Measurements from ENCODE around the gene ZNF284. TPM values are rescaled to one million over a fixed set of nuclear protein-coding genes. Genes with fewer than 3 reads are reported as not detected.

ZNF284 gene
- total RNA-seq, 1 experiment from 2014 or later, result 1.7 TPM

- H3K27me3 Mint-ChIP-seq (ENCODE audit: low read depth), result peaks cover 24% of the 10 kb centered on the region
- ChIA-PET CTCF (no interaction called here), POLR2A (no interaction called here)
- H3K27ac Mint-ChIP-seq, result no peak overlapping the region
- H3K4me3 Mint-ChIP-seq, result no peak overlapping the region
- H3K36me3 Mint-ChIP-seq, result peaks cover 53% of the 10 kb centered on the region
- H3K9me3 Mint-ChIP-seq, result peaks cover 66% of the 10 kb centered on the region
- H3K4me1 Mint-ChIP-seq, result peaks cover 16% of the 10 kb centered on the region
- ATAC-seq (no peak), DNase-seq (ENCODE audit: low spot score) (no peak)
- TF ChIP-seq ZNF425 (CRISPR knock-in tag; conservative IDR thresholded peaks at IDR 0.05) (no peak), CBFB (CRISPR knock-in tag; IDR thresholded peaks at IDR 0.05; ENCODE audit: low read depth) (no peak)
These were observed 2.5 kb upstream of the ZNF284 start for GRCh38 chr19:44069415-44069814.

GRCh38 chr19:44072543-44073401, 813 bp downstream of the ZNF284 start:
- DNase-seq (ENCODE audit: low spot score), result no peak
- Mint-ChIP-seq H3K4me1 (peaks cover 16% of the 10 kb centered on the region), H3K4me3 (peak overlapping the region; percentile 89), H3K36me3 (peaks cover 27% of the 10 kb centered on the region), H3K27me3 (ENCODE audit: low read depth) (peaks cover 24% of the 10 kb centered on the region), H3K9me3 (peaks cover 39% of the 10 kb centered on the region), H3K27ac (no peak overlapping the region)
- ChIA-PET CTCF (interaction anchor here (1.4 kb wide), 1 partner anchor 69 kb away, joined by 3 read pairs; no protein-coding TSS in a partner anchor), POLR2A (interaction anchor here (0.6 kb wide), 2 partner anchors 68 to 325 kb away, joined by 3 read pairs; no protein-coding TSS in a partner anchor)
- no peak for TF ChIP-seq FOXP4 (CRISPR knock-in tag; IDR thresholded peaks at IDR 0.05)
- no peak for TF ChIP-seq ZBTB43 (CRISPR knock-in tag; IDR thresholded peaks at IDR 0.05)
- no peak for TF ChIP-seq TEAD1 (CRISPR knock-in tag; IDR thresholded peaks at IDR 0.05)
- no peak for TF ChIP-seq ELF4 (CRISPR knock-in tag; IDR thresholded peaks at IDR 0.05; ENCODE audit: low read depth)
- no peak for TF ChIP-seq FOXJ3 (CRISPR knock-in tag; IDR thresholded peaks at IDR 0.05; ENCODE audit: borderline replicate concordance)
- TF ChIP-seq ZNF425 (CRISPR knock-in tag; conservative IDR thresholded peaks at IDR 0.05), result no peak
- TF ChIP-seq CBFB (CRISPR knock-in tag; IDR thresholded peaks at IDR 0.05; ENCODE audit: low read depth), result no peak
- TF ChIP-seq RORB (CRISPR knock-in tag; IDR thresholded peaks at IDR 0.05), result no peak
- TF ChIP-seq HMGA2 (CRISPR knock-in tag; IDR thresholded peaks at IDR 0.05), result no peak
- no peak for TF ChIP-seq OVOL2 (CRISPR knock-in tag; IDR thresholded peaks at IDR 0.05; ENCODE audit: borderline replicate concordance)
- no peak for TF ChIP-seq E2F1 (CRISPR knock-in tag; IDR thresholded peaks at IDR 0.05)
- ATAC-seq, result no peak
